Kidney epithelial cell (primary cell): ENCODE measurements around the gene CELA2A. TPM values are rescaled to one million over a fixed set of nuclear protein-coding genes. Genes with fewer than 3 reads are reported as not detected.

ENCODE experiments used
- DNase-seq: peaks from one replicate; pipeline ENCODE4 v3.0.0-alpha.2; 2010; ENCODE audit warnings: low read depth
- H3K27me3 ChIP-seq: 2 replicates; pipeline ENCODE4 v1.6.0; 2011; ENCODE audit warnings: low read length; ENCODE audit not compliant: control insufficient read depth, insufficient read depth
- H3K36me3 ChIP-seq: 2 replicates; pipeline ENCODE4 v1.5.1; 2011; ENCODE audit warnings: low read length; ENCODE audit not compliant: control insufficient read depth, insufficient read depth
- H3K4me3 ChIP-seq: 2 replicates; pipeline ENCODE4 v1.5.1; 2011; ENCODE audit warnings: low read depth, mild to moderate bottlenecking, control low read depth, low read length
- CTCF ChIP-seq: IDR thresholded peaks from 2 replicates; pipeline ENCODE4 v1.5.1; 2011; ENCODE audit warnings: mild to moderate bottlenecking, moderate library complexity, low read length, control low read depth, inconsistent platforms; ENCODE audit not compliant: insufficient read depth, poor library complexity, severe bottlenecking
- total RNA-seq: library from RNA; depleted of rRNA; stranded (reverse); fragments of >200 nt; gene quantifications from 2 replicates; pipeline ENCODE4 v1.2.3, GENCODE V29; 2015

The CELA2A gene
- total RNA-seq, 1 donor from 2014 or later: not detected

DNA sequence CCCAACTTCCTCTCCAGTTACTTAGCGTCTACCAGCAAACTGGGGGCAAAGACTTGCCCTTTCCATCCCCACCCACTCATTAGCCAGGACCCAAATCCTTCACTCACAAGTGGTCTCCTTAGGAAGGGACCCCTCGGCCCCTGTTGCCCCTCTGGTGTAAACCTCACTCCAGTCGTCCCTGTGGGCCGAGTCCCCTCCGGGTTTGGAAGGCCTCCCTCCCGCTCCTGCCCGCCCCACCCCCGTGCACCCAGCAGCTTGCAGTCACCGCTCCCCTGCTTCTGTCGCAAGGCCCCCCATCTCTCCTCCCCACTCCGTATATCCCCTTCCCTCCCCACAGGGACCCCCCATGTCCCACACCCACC is 45.7 kb upstream of the CELA2A start:
- no peaks in the 10 kb centered on the region for H3K36me3 ChIP-seq
- no peak for DNase-seq
- TF ChIP-seq CTCF: no peak
- no peaks in the 10 kb centered on the region for H3K27me3 ChIP-seq
- peak overlapping the region; percentile 92 for H3K4me3 ChIP-seq

GRCh38 chr1:15411593-15412137 is 44.9 kb upstream of the CELA2A start:
- no peak for DNase-seq
- Histone ChIP-seq H3K36me3 (no peaks in the 10 kb centered on the region), H3K27me3 (no peaks in the 10 kb centered on the region), H3K4me3 (peak overlapping the region; percentile 92)
- no peak for TF ChIP-seq CTCF

DNA sequence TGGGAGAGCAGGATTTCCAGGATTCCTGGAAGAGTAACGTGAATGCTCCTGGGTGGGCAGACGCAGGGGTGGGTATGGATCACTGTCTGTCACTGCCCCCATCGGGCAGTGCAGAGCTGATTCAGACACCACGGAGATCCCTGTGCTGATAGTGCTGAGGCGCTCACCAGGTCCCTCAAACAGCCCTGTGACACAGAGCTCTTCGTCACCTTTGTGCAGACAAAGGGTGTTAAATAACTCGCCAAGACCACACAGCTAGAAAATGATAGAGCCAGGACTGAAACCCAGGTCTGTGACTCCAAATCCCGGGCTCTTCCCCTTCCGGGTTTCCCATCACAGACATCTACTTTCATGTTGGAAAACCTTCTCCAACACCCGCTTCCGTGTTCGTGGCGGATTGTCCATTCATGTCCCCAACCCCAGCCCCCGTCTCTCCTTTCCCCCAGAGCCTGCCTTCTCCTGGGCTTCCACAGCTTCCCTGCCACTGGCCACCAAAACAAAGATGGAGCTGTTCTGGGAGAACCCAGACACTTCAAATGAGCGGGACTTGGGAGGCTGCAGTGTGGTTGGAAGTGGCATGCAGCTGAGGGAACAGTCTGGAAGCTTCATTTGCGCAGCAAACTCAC is 44.2 kb upstream of the CELA2A start:
- no peak for TF ChIP-seq CTCF
- H3K4me3 ChIP-seq: no peak overlapping the region
- no peaks in the 10 kb centered on the region for H3K27me3 ChIP-seq
- no peaks in the 10 kb centered on the region for H3K36me3 ChIP-seq
- DNase-seq: no peak

DNA sequence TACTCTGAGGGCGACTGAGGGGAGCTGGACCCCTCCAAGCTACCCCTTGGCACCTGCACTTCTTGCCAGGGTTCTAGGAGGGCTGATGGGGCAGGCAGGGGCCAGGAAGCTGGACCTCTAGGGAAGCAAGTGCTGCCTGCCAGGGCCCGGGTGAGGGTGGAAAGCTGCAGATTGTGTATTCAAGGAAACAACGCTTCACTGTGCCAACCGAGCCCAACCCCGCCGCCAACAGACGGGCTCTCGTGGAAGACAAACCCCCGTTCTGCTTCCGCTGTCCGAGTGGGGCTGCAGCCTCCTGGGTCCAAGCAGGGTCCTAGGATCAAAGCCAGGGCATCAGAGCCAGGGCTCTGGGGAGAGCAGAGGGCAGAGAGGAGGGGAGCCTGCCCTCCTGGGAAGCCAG is 43.7 kb upstream of the CELA2A start:
- no peaks in the 10 kb centered on the region for H3K27me3 ChIP-seq
- no peak for DNase-seq
- TF ChIP-seq CTCF: no peak
- H3K4me3 ChIP-seq: no peak overlapping the region
- H3K36me3 ChIP-seq: no peaks in the 10 kb centered on the region

DNA sequence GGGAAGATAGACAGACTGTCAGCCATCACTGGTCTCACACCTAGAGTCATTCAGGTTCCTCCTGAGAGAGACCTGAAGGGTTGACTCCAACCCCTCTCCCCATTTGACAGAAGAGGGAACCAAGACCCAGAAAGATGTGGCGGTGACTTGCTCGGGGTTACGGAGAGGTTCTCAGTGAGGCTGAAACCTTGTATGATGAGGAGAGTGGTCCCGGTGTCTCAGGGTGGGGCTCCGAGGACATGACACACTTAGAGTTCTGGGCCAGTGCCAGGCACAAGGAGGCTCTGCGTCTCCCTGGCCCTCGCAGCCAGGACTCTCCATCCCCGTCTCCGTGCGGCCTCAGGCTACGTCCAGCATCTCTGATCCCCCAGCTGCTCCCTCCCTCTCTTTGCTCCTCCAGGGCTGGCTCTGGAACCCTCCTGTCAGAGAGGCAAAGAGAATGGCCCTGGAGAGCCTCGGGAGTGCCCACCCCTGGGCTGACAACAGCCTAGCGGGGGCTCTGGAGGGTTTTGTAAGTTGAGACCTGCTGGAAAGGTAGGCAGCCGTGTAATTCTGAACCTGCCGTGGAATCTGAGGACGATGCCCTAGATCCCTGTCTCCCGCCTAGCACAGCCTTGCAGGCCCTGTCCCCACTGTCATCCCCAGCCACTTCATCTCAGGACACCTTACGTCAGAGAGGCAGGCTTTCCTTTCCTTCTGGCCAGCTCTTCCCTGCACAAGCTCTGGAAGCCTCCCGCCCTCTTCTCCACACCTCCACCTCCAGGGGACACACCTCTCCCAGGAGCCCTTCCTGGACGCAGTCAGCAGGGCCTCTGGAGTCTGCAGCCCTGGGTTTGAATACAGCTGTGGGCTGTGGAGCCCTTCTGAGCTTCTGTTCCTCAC is 42.7 kb upstream of the CELA2A start:
- Histone ChIP-seq H3K4me3 (no peak overlapping the region), H3K27me3 (no peaks in the 10 kb centered on the region), H3K36me3 (no peaks in the 10 kb centered on the region)
- DNase-seq: no peak
- no peak for TF ChIP-seq CTCF
